ENCODE data around the gene SLC25A33. TPM values are rescaled to one million over a fixed set of nuclear protein-coding genes. Genes with fewer than 3 reads are reported as not detected.

The SLC25A33 gene
- total and polyA plus RNA-seq, 2 experiments from 2014 or later, result 13.3 to 18.8 TPM

DNA sequence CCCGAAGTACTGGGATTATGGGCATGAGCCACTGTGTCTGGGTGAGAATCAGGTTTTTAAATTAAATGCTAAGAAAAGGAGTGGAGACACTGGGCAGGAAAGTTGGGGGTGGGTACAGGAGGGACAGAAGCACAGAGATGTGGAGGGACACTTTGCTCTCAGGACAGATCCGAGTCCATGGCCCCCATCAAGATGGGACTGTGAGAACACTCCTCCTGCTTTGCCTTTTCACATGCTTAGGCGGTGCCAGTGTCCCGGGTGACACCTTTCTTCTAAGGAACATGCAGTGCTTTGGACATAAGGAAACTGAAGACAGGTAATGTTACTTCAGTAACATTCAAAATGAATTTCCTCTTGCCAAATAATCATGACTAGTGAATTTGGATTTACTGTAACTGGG, 16.7 kb downstream of the SLC25A33 start:
- Histone ChIP-seq H3K4me2 (no peak overlapping the region), H4K20me1 (replicated peaks; ENCODE audit: insufficient read depth) (peaks cover 87% of the 10 kb centered on the region), H3K9me2 (ENCODE audit: insufficient read depth) (no peaks in the 10 kb centered on the region), H2AFZ (no peak overlapping the region), H3K36me3 (ENCODE audit: insufficient read depth) (peaks cover 30% of the 10 kb centered on the region), H3K79me2 (replicated peaks; ENCODE audit: insufficient read depth) (peaks cover 43% of the 10 kb centered on the region), H3K27ac (ENCODE audit: low read depth) (no peak overlapping the region), H3K27me3 (ENCODE audit: insufficient read depth) (no peaks in the 10 kb centered on the region), H3F3A (replicated peaks; ENCODE audit: low read depth) (no peaks in the 10 kb centered on the region), H3K4me3 (no peak overlapping the region), H3K4me1 (ENCODE audit: insufficient read depth) (peaks cover 8% of the 10 kb centered on the region; the same call in 1 of the 2 replicates)
- no peak for TF ChIP-seq JUNB (IDR thresholded peaks at IDR 0.05; ENCODE audit: unreplicated experiment)
- TF ChIP-seq ZNF331 (CRISPR knock-in tag; IDR thresholded peaks at IDR 0.05; ENCODE audit: low read depth), result no peak
- TF ChIP-seq ZNF114 (CRISPR knock-in tag; IDR thresholded peaks at IDR 0.05), result no peak
- no peak for TF ChIP-seq STAT1 (IDR thresholded peaks at IDR 0.05; ENCODE audit: unreplicated experiment)
- no peak for TF ChIP-seq EZH2phosphoT487 (IDR thresholded peaks at IDR 0.05; ENCODE audit: unreplicated experiment)
- TF ChIP-seq EZH2 (IDR thresholded peaks at IDR 0.05; ENCODE audit: low read depth, unreplicated experiment), result no peak
- TF ChIP-seq, protein P1, sequence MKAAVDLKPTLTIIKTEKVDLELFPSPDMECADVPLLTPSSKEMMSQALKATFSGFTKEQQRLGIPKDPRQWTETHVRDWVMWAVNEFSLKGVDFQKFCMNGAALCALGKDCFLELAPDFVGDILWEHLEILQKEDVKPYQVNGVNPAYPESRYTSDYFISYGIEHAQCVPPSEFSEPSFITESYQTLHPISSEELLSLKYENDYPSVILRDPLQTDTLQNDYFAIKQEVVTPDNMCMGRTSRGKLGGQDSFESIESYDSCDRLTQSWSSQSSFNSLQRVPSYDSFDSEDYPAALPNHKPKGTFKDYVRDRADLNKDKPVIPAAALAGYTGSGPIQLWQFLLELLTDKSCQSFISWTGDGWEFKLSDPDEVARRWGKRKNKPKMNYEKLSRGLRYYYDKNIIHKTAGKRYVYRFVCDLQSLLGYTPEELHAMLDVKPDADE (IDR thresholded peaks at IDR 0.05), result no peak
- TF ChIP-seq, protein P2, sequence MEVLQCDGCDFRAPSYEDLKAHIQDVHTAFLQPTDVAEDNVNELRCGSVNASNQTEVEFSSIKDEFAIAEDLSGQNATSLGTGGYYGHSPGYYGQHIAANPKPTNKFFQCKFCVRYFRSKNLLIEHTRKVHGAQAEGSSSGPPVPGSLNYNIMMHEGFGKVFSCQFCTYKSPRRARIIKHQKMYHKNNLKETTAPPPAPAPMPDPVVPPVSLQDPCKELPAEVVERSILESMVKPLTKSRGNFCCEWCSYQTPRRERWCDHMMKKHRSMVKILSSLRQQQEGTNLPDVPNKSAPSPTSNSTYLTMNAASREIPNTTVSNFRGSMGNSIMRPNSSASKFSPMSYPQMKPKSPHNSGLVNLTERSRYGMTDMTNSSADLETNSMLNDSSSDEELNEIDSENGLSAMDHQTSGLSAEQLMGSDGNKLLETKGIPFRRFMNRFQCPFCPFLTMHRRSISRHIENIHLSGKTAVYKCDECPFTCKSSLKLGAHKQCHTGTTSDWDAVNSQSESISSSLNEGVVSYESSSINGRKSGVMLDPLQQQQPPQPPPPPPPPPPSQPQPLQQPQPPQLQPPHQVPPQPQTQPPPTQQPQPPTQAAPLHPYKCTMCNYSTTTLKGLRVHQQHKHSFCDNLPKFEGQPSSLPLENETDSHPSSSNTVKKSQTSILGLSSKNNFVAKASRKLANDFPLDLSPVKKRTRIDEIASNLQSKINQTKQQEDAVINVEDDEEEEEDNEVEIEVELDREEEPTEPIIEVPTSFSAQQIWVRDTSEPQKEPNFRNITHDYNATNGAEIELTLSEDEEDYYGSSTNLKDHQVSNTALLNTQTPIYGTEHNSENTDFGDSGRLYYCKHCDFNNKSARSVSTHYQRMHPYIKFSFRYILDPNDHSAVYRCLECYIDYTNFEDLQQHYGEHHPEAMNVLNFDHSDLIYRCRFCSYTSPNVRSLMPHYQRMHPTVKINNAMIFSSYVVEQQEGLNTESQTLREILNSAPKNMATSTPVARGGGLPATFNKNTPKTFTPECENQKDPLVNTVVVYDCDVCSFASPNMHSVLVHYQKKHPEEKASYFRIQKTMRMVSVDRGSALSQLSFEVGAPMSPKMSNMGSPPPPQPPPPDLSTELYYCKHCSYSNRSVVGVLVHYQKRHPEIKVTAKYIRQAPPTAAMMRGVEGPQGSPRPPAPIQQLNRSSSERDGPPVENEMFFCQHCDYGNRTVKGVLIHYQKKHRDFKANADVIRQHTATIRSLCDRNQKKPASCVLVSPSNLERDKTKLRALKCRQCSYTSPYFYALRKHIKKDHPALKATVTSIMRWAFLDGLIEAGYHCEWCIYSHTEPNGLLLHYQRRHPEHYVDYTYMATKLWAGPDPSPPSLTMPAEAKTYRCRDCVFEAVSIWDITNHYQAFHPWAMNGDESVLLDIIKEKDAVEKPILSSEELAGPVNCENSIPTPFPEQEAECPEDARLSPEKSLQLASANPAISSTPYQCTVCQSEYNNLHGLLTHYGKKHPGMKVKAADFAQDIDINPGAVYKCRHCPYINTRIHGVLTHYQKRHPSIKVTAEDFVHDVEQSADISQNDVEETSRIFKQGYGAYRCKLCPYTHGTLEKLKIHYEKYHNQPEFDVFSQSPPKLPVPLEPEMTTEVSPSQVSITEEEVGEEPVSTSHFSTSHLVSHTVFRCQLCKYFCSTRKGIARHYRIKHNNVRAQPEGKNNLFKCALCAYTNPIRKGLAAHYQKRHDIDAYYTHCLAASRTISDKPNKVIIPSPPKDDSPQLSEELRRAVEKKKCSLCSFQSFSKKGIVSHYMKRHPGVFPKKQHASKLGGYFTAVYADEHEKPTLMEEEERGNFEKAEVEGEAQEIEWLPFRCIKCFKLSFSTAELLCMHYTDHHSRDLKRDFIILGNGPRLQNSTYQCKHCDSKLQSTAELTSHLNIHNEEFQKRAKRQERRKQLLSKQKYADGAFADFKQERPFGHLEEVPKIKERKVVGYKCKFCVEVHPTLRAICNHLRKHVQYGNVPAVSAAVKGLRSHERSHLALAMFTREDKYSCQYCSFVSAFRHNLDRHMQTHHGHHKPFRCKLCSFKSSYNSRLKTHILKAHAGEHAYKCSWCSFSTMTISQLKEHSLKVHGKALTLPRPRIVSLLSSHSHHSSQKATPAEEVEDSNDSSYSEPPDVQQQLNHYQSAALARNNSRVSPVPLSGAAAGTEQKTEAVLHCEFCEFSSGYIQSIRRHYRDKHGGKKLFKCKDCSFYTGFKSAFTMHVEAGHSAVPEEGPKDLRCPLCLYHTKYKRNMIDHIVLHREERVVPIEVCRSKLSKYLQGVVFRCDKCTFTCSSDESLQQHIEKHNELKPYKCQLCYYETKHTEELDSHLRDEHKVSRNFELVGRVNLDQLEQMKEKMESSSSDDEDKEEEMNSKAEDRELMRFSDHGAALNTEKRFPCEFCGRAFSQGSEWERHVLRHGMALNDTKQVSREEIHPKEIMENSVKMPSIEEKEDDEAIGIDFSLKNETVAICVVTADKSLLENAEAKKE (CRISPR knock-in tag; IDR thresholded peaks at IDR 0.05), result no peak
- no peak for TF ChIP-seq CREB1 (CRISPR knock-in tag; IDR thresholded peaks at IDR 0.05; ENCODE audit: low read depth)
- TF ChIP-seq, protein P3, sequence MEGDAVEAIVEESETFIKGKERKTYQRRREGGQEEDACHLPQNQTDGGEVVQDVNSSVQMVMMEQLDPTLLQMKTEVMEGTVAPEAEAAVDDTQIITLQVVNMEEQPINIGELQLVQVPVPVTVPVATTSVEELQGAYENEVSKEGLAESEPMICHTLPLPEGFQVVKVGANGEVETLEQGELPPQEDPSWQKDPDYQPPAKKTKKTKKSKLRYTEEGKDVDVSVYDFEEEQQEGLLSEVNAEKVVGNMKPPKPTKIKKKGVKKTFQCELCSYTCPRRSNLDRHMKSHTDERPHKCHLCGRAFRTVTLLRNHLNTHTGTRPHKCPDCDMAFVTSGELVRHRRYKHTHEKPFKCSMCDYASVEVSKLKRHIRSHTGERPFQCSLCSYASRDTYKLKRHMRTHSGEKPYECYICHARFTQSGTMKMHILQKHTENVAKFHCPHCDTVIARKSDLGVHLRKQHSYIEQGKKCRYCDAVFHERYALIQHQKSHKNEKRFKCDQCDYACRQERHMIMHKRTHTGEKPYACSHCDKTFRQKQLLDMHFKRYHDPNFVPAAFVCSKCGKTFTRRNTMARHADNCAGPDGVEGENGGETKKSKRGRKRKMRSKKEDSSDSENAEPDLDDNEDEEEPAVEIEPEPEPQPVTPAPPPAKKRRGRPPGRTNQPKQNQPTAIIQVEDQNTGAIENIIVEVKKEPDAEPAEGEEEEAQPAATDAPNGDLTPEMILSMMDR (conservative IDR thresholded peaks at IDR 0.05; ENCODE audit: low read depth in 2 of 2), result no peak
- TF ChIP-seq NANOG (IDR thresholded peaks at IDR 0.05; ENCODE audit: borderline replicate concordance), result no peak
- TF ChIP-seq POLR2AphosphoS5 (IDR thresholded peaks at IDR 0.05; ENCODE audit: low read depth), result no peak
- TF ChIP-seq, protein P4, sequence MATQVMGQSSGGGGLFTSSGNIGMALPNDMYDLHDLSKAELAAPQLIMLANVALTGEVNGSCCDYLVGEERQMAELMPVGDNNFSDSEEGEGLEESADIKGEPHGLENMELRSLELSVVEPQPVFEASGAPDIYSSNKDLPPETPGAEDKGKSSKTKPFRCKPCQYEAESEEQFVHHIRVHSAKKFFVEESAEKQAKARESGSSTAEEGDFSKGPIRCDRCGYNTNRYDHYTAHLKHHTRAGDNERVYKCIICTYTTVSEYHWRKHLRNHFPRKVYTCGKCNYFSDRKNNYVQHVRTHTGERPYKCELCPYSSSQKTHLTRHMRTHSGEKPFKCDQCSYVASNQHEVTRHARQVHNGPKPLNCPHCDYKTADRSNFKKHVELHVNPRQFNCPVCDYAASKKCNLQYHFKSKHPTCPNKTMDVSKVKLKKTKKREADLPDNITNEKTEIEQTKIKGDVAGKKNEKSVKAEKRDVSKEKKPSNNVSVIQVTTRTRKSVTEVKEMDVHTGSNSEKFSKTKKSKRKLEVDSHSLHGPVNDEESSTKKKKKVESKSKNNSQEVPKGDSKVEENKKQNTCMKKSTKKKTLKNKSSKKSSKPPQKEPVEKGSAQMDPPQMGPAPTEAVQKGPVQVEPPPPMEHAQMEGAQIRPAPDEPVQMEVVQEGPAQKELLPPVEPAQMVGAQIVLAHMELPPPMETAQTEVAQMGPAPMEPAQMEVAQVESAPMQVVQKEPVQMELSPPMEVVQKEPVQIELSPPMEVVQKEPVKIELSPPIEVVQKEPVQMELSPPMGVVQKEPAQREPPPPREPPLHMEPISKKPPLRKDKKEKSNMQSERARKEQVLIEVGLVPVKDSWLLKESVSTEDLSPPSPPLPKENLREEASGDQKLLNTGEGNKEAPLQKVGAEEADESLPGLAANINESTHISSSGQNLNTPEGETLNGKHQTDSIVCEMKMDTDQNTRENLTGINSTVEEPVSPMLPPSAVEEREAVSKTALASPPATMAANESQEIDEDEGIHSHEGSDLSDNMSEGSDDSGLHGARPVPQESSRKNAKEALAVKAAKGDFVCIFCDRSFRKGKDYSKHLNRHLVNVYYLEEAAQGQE (IDR thresholded peaks at IDR 0.05; ENCODE audit: unreplicated experiment), result no peak
- ATAC-seq, result no peak
- Mint-ChIP-seq H3K9me3 (no peaks in the 10 kb centered on the region), H3K27ac (no peak overlapping the region; the same call in 1 of the 2 replicates), H3K4me1 (peaks cover 6% of the 10 kb centered on the region; the same call in 1 of the 3 replicates), H3K36me3 (ENCODE audit: low read depth) (peaks cover 49% of the 10 kb centered on the region), H3K4me3 (no peak overlapping the region), H3K27me3 (ENCODE audit: insufficient read depth, low read depth, poor library complexity) (peaks cover 2% of the 10 kb centered on the region)
- no peak for DNase-seq (ENCODE audit: low spot score)
